GM18861 (cell line): ENCODE data around the gene CGNL1.

Experiments
- ATAC-seq: cut with Tn5 transposase; IDR thresholded peaks from one replicate; pipeline ENCODE4 v1.9.1; 2021; ENCODE audit not compliant: unreplicated experiment

CGNL1 gene, protein sequence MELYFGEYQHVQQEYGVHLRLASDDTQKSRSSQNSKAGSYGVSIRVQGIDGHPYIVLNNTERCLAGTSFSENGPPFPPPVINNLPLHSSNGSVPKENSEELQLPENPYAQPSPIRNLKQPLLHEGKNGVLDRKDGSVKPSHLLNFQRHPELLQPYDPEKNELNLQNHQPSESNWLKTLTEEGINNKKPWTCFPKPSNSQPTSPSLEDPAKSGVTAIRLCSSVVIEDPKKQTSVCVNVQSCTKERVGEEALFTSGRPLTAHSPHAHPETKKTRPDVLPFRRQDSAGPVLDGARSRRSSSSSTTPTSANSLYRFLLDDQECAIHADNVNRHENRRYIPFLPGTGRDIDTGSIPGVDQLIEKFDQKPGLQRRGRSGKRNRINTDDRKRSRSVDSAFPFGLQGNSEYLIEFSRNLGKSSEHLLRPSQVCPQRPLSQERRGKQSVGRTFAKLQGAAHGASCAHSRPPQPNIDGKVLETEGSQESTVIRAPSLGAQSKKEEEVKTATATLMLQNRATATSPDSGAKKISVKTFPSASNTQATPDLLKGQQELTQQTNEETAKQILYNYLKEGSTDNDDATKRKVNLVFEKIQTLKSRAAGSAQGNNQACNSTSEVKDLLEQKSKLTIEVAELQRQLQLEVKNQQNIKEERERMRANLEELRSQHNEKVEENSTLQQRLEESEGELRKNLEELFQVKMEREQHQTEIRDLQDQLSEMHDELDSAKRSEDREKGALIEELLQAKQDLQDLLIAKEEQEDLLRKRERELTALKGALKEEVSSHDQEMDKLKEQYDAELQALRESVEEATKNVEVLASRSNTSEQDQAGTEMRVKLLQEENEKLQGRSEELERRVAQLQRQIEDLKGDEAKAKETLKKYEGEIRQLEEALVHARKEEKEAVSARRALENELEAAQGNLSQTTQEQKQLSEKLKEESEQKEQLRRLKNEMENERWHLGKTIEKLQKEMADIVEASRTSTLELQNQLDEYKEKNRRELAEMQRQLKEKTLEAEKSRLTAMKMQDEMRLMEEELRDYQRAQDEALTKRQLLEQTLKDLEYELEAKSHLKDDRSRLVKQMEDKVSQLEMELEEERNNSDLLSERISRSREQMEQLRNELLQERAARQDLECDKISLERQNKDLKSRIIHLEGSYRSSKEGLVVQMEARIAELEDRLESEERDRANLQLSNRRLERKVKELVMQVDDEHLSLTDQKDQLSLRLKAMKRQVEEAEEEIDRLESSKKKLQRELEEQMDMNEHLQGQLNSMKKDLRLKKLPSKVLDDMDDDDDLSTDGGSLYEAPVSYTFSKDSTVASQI

DNA sequence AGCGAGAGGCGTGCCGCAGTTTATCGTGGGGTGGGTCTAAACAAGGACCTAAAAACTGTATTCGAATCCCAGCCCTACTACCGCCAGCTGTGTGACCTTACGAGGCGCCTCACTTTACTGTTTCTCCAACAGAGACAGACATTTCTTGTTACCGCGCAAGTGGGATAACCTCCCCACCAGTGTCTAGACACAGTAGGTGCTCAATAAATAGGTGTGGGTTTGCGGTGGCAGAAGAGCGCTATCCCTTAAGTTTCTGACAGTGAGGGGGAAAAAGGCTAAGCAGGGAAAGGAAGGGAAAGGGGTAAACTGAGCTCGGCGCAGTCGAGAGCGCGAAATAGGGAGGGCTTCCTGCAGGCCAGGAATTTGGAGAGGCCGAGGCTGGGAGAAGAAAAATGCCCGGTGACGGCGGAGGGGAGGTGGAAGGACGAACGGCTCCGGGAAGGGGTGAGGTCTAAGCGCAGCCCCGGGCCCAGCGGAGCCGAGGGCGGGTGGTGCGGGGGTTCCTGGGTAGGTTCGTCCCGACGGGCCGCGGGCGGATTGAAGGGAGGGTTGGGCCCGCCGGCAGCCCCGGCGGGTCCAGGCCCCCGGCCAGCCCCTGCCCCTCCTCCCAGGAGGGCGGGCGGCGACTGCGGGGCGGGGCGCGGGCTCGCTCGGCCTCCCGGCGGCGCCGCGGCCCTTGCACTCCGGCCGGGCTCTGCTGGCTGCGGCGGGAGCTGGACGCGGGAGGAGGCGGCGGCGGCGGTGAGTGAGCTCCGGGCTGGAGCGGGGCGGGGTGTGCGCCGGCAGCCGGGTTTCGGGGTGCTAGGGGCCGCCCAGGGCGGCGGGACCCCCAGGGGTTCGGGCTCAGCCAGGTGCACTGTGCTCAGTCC lies at the start of gene CGNL1:
Gene CGNL1, plus strand, starts transcription at position 679 of the 869 bp plus-strand sequence. CDS start 61,495 bp downstream, outside the sequence.
- no peak for ATAC-seq

- no peak for ATAC-seq
These were observed 48.3 kb upstream of the CGNL1 start for GRCh38 chr15:57327985-57328471.

- no peak for ATAC-seq
These were observed 47.8 kb upstream of the CGNL1 start for GRCh38 chr15:57328479-57328878.

- ATAC-seq = no peak
These were observed 47.4 kb upstream of the CGNL1 start for GRCh38 chr15:57328897-57329296.

DNA sequence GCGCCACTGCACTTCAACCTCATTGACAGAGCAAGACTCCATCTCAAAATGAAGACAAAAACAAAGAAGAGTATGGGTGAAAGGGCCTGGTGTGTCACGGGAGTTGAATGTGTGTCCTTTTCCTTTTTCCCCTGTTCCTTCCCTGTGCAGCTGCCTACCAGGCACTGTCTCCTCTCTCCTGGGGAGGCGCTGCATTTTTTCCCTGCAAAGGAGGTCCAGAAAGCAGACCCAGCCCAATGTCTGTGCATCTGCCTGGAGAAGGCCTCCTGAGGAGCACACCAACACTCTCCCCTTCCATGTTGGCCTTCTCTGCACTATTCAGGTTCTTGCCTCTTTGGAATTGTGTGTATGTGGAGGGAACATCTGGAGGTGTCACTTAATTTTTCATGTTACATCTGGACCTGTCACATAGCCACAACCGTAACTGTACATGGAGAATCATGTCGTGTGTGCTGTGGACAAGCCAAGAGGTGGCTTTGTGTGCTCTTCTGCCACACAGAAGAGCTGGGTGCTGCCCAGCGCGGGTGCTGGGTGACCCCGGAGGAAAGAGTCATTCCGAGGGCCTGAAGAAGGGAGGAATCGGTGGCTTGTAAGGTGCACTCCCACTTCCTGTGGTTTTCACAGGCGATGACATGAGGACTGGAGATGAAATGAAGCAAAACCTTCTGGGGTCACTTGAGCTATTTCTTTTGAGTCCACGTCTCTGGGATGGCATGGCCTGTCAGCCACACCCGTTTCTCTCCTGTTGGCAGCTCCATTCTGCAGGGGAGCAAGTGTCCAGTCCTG lies 46.5 kb upstream of the CGNL1 start:
- ATAC-seq = no peak

DNA sequence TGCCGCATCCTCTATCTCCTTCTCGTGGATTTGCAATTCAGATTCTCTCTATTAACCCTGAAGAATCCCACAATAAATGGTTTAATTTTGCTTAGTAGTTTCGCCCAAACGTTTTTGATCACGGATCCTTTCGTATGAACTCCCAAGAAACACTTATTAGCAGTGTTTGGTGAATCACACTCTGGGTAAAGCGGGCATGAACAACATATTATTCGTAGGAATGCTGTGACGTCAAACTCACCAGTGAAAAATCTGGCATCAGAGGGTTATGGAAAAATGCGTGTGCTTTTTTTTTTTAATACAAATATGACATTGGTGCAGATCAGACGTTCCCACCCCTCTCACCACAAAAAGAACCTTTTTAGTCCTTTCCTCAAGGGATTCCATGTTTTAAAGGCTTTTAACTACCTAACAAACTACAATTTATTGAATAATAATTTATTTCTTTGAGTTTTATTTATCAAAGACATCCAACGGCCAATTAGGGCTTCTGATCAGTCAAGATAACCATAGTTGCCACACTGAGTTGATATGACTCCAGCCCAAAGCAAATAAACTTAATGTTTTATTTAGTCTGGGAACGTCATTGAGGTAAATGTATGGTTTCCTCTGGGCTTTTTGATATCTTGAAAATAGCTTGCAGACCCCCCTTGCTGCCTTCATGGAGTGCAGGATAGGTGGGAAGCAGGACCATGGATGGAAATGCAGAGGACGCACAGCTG lies 45.5 kb upstream of the CGNL1 start:
- ATAC-seq = no peak

- no peak for ATAC-seq
These were observed 44.0 kb upstream of the CGNL1 start for GRCh38 chr15:57332326-57332725.

GRCh38 chr15:57333487-57333886 lies 42.8 kb upstream of the CGNL1 start:
- no peak for ATAC-seq

- ATAC-seq = no peak
These were observed 42.0 kb upstream of the CGNL1 start for GRCh38 chr15:57334257-57334656.

- no peak for ATAC-seq
These were observed 41.0 kb upstream of the CGNL1 start for GRCh38 chr15:57335293-57335715.

DNA sequence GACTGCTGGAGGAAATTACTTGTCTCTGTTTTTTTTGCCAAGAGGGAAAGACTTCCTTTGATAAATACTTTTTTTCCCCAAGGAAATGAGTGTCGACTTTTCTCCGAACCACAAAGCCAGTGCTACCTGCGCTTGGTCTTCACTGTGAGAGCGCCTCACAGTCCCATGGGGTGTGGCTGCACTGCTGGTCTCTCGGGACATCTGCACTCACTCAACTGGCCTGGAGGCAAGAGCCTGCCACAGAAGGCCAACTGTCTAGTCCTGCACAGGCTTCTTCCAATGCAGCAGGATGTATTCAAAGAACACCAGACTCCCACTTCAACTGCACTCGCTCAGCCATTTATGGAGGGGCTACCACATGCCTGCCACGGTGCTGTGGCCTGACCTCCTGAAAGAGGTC lies 40.6 kb upstream of the CGNL1 start:
- ATAC-seq = no peak

GRCh38 chr15:57337868-57338411 lies 38.4 kb upstream of the CGNL1 start:
- no peak for ATAC-seq

DNA sequence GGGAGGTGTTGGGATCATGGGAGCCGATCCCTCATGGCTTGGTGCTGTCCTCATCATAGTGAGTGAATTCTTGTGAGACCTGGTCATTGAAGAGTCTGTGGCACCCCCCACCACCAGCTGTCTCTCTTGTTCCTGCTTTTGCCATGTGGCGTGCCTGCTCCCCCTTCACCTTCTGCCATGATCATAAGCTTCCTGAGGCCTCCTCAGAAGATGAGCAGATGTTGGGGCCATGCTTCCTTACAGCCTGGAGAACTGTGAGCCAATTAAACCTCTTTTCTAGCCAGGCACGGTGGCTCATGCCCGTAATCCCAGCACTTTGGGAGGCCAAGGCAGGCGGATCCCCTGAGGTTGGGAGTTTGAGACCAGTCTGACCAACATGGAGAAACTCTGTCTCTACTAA lies 37.0 kb upstream of the CGNL1 start:
- ATAC-seq = no peak

DNA sequence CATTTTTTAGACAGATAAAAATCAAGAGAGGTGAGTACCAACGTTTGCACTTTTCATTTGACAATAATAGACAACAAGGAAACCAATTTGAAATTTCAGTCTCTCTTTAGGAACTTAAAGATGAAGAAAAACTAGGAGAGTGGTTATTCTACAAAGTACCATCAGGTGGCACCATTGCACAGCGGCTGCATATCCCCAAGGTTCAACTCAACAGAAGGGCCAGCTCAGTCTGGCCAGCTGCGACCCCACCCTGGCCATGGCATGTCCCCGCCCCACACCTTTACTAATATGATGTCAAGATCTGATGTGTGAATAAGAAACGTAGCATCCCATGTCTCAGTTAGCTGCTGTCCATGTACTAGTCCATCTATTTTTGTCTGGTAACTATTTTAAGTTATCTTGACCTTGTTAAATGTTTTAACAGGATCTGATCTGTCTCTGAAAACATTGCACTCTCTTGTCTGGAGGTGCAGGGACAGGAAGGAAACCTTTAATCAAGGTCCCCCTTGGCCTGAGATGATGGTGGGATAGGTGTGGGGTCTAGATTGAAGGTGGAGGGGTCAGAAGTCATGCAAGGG lies 35.5 kb upstream of the CGNL1 start:
- peak; percentile 52 for ATAC-seq

GRCh38 chr15:57343048-57343447 lies 33.3 kb upstream of the CGNL1 start:
- ATAC-seq = no peak

DNA sequence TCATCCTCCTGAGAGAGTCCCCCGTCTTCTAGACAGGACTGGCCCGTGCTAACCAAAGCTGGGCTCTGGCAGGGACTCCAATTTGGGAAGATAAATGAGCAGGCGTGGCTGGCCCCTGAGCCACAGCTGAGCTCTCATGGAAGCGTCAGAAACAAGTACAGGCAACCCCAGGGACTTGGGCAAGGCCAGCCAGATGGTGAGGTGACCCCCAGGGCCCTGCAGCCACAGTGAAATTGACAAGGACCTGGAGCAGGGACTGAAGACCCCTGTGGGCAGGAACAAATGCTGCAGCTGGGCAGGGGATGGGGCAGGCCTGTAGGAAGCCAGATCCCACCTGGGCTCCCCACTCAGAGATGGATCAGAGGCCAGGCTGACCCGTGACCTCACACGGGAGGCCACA lies 32.8 kb upstream of the CGNL1 start:
- no peak for ATAC-seq

DNA sequence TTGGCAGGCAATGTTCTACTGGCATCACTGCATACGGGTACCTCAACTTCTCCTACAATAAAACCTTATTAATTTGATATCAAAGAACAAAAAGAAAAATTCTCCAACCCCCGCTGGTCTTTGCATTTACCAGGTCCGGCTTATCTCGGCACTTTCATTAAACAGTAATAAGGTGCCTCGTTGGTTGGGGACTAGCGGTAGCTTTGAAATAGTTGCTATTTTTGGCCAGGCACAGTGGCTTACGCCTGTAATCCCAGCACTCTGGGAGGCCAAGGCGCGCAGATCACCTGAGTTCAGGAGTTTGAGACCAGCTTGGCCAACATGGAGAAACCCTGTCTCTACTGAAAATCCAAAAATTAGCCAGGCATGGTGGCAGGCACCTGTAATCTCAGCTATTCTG lies 32.0 kb upstream of the CGNL1 start:
- ATAC-seq = no peak

DNA sequence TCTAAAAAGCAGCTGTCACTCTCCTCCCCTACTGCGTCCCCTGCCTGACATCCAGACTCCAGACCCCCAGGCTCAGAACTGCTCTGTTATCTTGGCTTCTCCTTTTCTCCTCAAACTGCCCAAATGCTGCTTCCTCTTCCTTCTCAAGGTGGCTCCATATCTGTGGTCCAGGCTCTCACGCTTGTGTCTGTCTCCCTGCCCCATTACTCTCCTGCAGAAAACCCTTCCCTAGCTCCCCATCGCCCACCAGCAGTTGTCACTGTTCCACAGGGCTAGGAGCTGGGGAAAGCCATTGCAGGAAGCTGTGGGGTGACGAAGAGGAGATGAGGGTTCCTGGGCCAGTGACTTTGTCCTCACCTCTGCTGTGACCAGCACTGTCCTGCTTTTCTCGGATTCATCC lies 30.7 kb upstream of the CGNL1 start:
- ATAC-seq = no peak
